ENCODE data around the gene DPYSL5. TPM values are rescaled to one million over a fixed set of nuclear protein-coding genes. Genes with fewer than 3 reads are reported as not detected.

DPYSL5 gene
- total and polyA plus RNA-seq, 2 of the 13 experiments (the other 11 are each of a cell fraction or from before 2014, with no cell fraction given), result 0.15 TPM; not detected in 1

GRCh38 chr2:26809876-26810577 lies 37.9 kb upstream of the DPYSL5 start:
- ATAC-seq (no peak), FAIRE-seq (no peak), DNase-seq (ENCODE audit: low spot score) (no peak)
- H3K27ac ChIP-seq (ENCODE audit: extremely low read length, insufficient read depth, low read length), result no peak overlapping the region
- H3K36me3 ChIP-seq (replicated peaks in 1 of 2; ENCODE audit: control insufficient read depth in 1 of 2, insufficient read depth in 2 of 2, low read length in 2 of 2), result no peaks in the 10 kb centered on the region
- ChIA-PET CTCF (ENCODE audit: low intra/inter-chr PET ratio, low total read pairs) (no interaction called here), POLR2A (no interaction called here)
- BruUV-seq (replicated peaks), result no TSS peak
- H3K4me1 ChIP-seq (ENCODE audit: insufficient read depth, low read length), result no peaks in the 10 kb centered on the region
- no peaks in the 10 kb centered on the region for H3K79me2 ChIP-seq (ENCODE audit: insufficient read depth, low read length)
- no peak overlapping the region for H3K4me3 ChIP-seq (replicated peaks in 1 of 3; ENCODE audit: insufficient read depth in 1 of 3, low read depth in 2 of 3, low read length in 3 of 3)
- peaks cover 6 to 35% of the 10 kb centered on the region in 2 experiments; a peak in 3 of 5 replicates for H3K27me3 ChIP-seq (ENCODE audit: control insufficient read depth in 1 of 2, insufficient read depth in 2 of 2, low read length in 2 of 2)
- no peak for TF ChIP-seq NFIC (IDR thresholded peaks at IDR 0.05; ENCODE audit: low read length)
- TF ChIP-seq ETV6 (CRISPR knock-in tag; conservative IDR thresholded peaks at IDR 0.05), result no peak
- TF ChIP-seq UBTF (CRISPR knock-in tag; IDR thresholded peaks at IDR 0.05), result no peak
- no peak for TF ChIP-seq MXD3 (CRISPR knock-in tag; IDR thresholded peaks at IDR 0.05)
- TF ChIP-seq ZNF556 (CRISPR knock-in tag; IDR thresholded peaks at IDR 0.05; ENCODE audit: borderline replicate concordance), result no peak
- TF ChIP-seq CAMTA2 (CRISPR knock-in tag; IDR thresholded peaks at IDR 0.05; ENCODE audit: borderline replicate concordance), result no peak
- no peak for TF ChIP-seq SRSF9 (IDR thresholded peaks at IDR 0.05; ENCODE audit: borderline replicate concordance, insufficient read depth, low read depth, low read length, poor library complexity, severe bottlenecking)
- no peak for TF ChIP-seq E2F1 (CRISPR knock-in tag; IDR thresholded peaks at IDR 0.05)
- no peak for TF ChIP-seq CCAR2 (optimal IDR thresholded peaks at IDR 0.05; ENCODE audit: low read depth, low read length)
- TF ChIP-seq NFRKB (IDR thresholded peaks at IDR 0.05), result no peak
- no peak for TF ChIP-seq U2AF1 (optimal IDR thresholded peaks at IDR 0.05; ENCODE audit: low read depth, low read length)
- no peak for TF ChIP-seq RFX5 (IDR thresholded peaks at IDR 0.05; ENCODE audit: low read depth, low read length)
- TF ChIP-seq HINFP (CRISPR knock-in tag; IDR thresholded peaks at IDR 0.05; ENCODE audit: low read depth), result no peak
- TF ChIP-seq ZSCAN30 (CRISPR knock-in tag; IDR thresholded peaks at IDR 0.05), result no peak
- TF ChIP-seq MLX (CRISPR knock-in tag; IDR thresholded peaks at IDR 0.05), result no peak
- TF ChIP-seq KAT2B (IDR thresholded peaks at IDR 0.05; ENCODE audit: borderline replicate concordance, low read depth, low read length), result no peak
- TF ChIP-seq KAT7 (CRISPR knock-in tag; IDR thresholded peaks at IDR 0.05; ENCODE audit: borderline replicate concordance), result no peak
- no peak for TF ChIP-seq ZFYVE20 (CRISPR knock-in tag; IDR thresholded peaks at IDR 0.05; ENCODE audit: borderline replicate concordance, low read depth)
- no peak overlapping the region for H2AFZ ChIP-seq (ENCODE audit: low read length)
- no peaks in the 10 kb centered on the region for H3K9me3 ChIP-seq (ENCODE audit: low read length)
- intact Hi-C loops (cut with micrococcal nuclease; ENCODE audit: unreplicated experiment) (no loop called here), in situ Hi-C loops (cut with HindIII; ENCODE audit: extremely low pct_ligation_motif_present, low pct_unique_long_range_greater_than_20kb) (no loop called here)
- WGBS (ENCODE audit: low lambda C conversion rate), result 33% methylated on average over 6 of the region's 6 CpGs
- no peak overlapping the region for H3K4me2 ChIP-seq (ENCODE audit: low read depth, low read length)
- H4K20me1 ChIP-seq (ENCODE audit: insufficient read depth, low read length), result no peaks in the 10 kb centered on the region
- H3K9ac ChIP-seq (ENCODE audit: insufficient read depth, low read depth, low read length), result no peak overlapping the region

All from HepG2 (cell line).